RWPE2 (cell line): ENCODE results near the gene NEK6.

Experiments
- ATAC-seq: fragments of 200-7000 bp; cut with Tn5 transposase; 3 replicates; pipeline ENCODE4 v1.9.1; 2021; ENCODE audit warnings: low read depth
- DNase-seq: peaks from one replicate; pipeline ENCODE4 v3.0.0-alpha.2; 2020; ENCODE audit warnings: low spot score
- H3K27ac ChIP-seq: fragments of 450-650 bp; 2 replicates; pipeline ENCODE4 v1.5.1; 2017; ENCODE audit warnings: mild to moderate bottlenecking; ENCODE audit not compliant: poor library complexity, severe bottlenecking
- H3K27me3 ChIP-seq: fragments of 250-450 bp; sonication (Bioruptor Pico); 2 replicates; pipeline ENCODE4 v1.5.1; 2021; ENCODE audit warnings: mild to moderate bottlenecking, moderate library complexity; ENCODE audit not compliant: insufficient read depth, poor library complexity, severe bottlenecking
- H3K36me3 ChIP-seq: fragments of 250-450 bp; sonication (Bioruptor Pico); 2 replicates; pipeline ENCODE4 v1.5.1; 2020; ENCODE audit warnings: low read depth, mild to moderate bottlenecking, moderate library complexity
- H3K4me1 ChIP-seq: fragments of 250-450 bp; sonication (Bioruptor Pico); 2 replicates; pipeline ENCODE4 v1.5.1; 2021; ENCODE audit warnings: mild to moderate bottlenecking, moderate library complexity; ENCODE audit not compliant: insufficient read depth, poor library complexity, severe bottlenecking
- H3K4me3 ChIP-seq: fragments of 250-450 bp; sonication (Bioruptor Pico); 2 replicates; pipeline ENCODE4 v1.5.1; 2021; ENCODE audit warnings: mild to moderate bottlenecking, moderate library complexity; ENCODE audit not compliant: severe bottlenecking
- H3K9me3 ChIP-seq: fragments of 250-450 bp; sonication (Bioruptor Pico); 2 replicates; pipeline ENCODE4 v1.5.1; 2021; ENCODE audit warnings: mild to moderate bottlenecking, moderate library complexity; ENCODE audit not compliant: severe bottlenecking
- CTCF ChIP-seq: fragments of 450-650 bp; IDR thresholded peaks from one replicate; pipeline ENCODE4 v1.5.1; 2017; ENCODE audit warnings: mild to moderate bottlenecking, moderate library complexity; ENCODE audit not compliant: poor library complexity, severe bottlenecking

Gene NEK6

GRCh38 chr9:124284940-124285441, 27.2 kb downstream of the NEK6 start:
- Histone ChIP-seq H3K9me3 (no peaks in the 10 kb centered on the region), H3K36me3 (peaks cover 41% of the 10 kb centered on the region), H3K4me3 (no peak overlapping the region), H3K27ac (no peak overlapping the region), H3K4me1 (peaks cover 13% of the 10 kb centered on the region), H3K27me3 (no peaks in the 10 kb centered on the region)
- no peak for ATAC-seq
- no peak for DNase-seq
- TF ChIP-seq CTCF: no peak

- DNase-seq: no peak
- Histone ChIP-seq H3K36me3 (peaks cover 43% of the 10 kb centered on the region), H3K27ac (no peak overlapping the region), H3K4me3 (no peak overlapping the region), H3K9me3 (no peaks in the 10 kb centered on the region), H3K27me3 (no peaks in the 10 kb centered on the region), H3K4me1 (peaks cover 9% of the 10 kb centered on the region)
- TF ChIP-seq CTCF: no peak
- no peak for ATAC-seq
Measured at GRCh38 chr9:124285490-124285889, 27.7 kb downstream of the NEK6 start.

DNA sequence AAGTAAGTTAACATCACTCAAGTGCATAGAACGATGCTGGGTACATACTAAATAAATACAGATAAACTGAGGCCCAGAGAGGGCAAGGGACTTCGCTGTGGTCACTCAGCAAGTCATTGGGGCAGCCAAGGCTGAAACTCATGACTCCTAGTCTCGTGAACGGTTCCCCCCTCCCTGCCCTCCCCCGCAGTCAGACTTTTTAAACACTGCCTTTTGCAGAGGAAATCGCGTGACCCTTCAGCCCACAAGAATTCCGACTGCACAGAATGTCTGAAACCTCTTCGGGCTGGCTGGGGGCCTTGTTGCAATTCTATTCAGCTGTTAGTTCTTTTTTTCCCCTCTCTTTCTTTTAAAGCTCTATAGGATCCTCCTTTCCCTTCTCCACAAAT, 28.1 kb downstream of the NEK6 start:
- H3K4me3 ChIP-seq: no peak overlapping the region
- no peaks in the 10 kb centered on the region for H3K9me3 ChIP-seq
- H3K36me3 ChIP-seq: peaks cover 46% of the 10 kb centered on the region
- no peak for TF ChIP-seq CTCF
- ATAC-seq (no peak), DNase-seq (no peak)
- H3K27ac ChIP-seq: no peak overlapping the region
- peaks cover 9% of the 10 kb centered on the region for H3K4me1 ChIP-seq
- no peaks in the 10 kb centered on the region for H3K27me3 ChIP-seq

DNA sequence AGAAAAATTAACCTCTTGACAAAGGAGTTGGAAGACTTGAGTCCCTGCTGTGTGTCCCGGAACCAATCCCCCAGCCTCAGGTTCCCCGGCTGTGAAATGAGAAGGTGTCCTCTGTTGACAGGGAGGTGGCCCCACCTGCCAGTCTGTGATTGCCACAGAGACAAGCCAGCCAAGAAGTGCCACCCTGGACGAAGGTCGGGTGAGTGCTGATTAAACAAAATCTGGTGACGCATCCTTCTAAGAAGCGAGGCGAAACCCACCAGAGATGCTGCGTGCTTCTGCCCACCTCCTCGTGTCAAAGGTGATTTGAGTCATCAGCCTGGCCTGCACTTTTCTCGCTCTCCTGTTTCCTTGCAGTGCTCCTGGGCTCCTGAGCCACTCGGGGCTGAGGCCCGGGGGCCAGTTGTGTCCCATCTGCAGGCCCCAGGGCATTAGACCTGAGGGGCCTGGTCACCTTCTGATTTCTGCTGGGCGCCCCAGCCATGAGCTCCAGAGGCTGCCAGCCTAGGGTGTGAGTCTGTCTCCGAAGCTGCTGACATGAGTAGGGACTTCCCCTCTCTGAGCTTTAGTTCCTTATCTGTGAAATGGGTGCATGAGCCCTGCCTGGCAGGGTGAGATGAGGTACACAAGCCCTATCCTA, 28.7 kb downstream of the NEK6 start:
- no peaks in the 10 kb centered on the region for H3K27me3 ChIP-seq
- TF ChIP-seq CTCF: no peak
- no peak overlapping the region for H3K4me3 ChIP-seq
- peaks cover 9% of the 10 kb centered on the region for H3K4me1 ChIP-seq
- ATAC-seq (no peak), DNase-seq (no peak)
- H3K36me3 ChIP-seq: peaks cover 49% of the 10 kb centered on the region
- H3K27ac ChIP-seq: no peak overlapping the region
- H3K9me3 ChIP-seq: no peaks in the 10 kb centered on the region

DNA sequence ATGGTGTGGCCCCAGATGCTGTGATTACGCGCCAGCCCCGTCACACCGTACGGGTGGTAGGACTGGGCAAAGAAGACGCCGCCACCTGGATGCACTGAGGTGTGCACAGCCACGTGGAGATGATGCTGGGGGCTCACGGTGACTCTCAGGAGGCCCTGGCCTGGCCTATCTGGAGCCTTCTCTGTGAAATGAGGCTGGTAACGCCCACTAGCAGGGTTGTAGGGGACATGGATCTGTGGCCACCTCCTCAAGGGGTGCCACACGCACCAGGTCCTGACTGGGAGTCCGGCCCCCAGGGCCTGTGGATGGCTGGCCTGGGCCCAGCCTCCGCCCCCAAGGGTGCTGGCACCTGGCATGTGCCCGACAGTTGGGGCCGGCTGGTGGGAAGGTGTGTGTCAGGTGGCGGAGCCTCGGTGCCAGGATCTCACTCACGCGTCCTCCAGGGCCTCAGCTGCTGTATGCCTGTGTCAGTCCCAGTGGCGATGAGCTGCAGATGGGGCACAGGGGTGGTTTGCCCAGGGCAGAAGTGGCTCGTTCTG, 32.4 kb downstream of the NEK6 start:
- no peak overlapping the region for H3K4me3 ChIP-seq
- no peak for DNase-seq
- no peak for ATAC-seq
- peaks cover 30% of the 10 kb centered on the region for H3K4me1 ChIP-seq
- no peaks in the 10 kb centered on the region for H3K9me3 ChIP-seq
- H3K36me3 ChIP-seq: peaks cover 50% of the 10 kb centered on the region
- no peak for TF ChIP-seq CTCF
- peak overlapping the region; percentile 26 for H3K27ac ChIP-seq
- no peaks in the 10 kb centered on the region for H3K27me3 ChIP-seq
